Naive thymus-derived CD4-positive, alpha-beta T cell (primary cell): Measurements from ENCODE around the gene SPATA33. TPM values are rescaled to one million over a fixed set of nuclear protein-coding genes. Genes with fewer than 3 reads are reported as not detected.
A peak's percentile ranks its signal among the peaks of the same experiment; 100 is the strongest.

Experiments used
- ATAC-seq: fragments of 150-1000 bp; cut with Tn5 transposase; 2 replicates; pipeline ENCODE4 v1.10.0; 2021; ENCODE audit warnings: mild to moderate bottlenecking, moderate library complexity
- CTCF ChIA-PET: fragments of 350-600 bp; sonication (Branson Sonifier 250); formaldehyde crosslinking; loops from one replicate; lab custom pipeline; 2021; ENCODE audit warnings: antibody characterized with exemption; lab: Charles Lee
- POLR2A ChIA-PET: fragments of 350-600 bp; sonication (Branson Sonifier 250); formaldehyde crosslinking; loops from one replicate; lab custom pipeline; 2021; ENCODE audit warnings: antibody characterized with exemption, inconsistent platforms; lab: Charles Lee
- DNase-seq, 9 donors: peaks; one replicate each; pipeline versions ENCODE4 v3.0.0 to v3.0.0-alpha.2; 2020 to 2022; ENCODE audit warnings: mixed read lengths in 1 of 9
- H3K27ac ChIP-seq: one replicate; pipeline ENCODE4 v1.7.0; 2013; ENCODE audit warnings: mild to moderate bottlenecking, low read depth, low read length, moderate library complexity
- H3K27me3 ChIP-seq, 2 donors: one replicate each; pipeline ENCODE4 v1.7.0; 2013; ENCODE audit warnings: low read length in 2 of 2, mild to moderate bottlenecking in 2 of 2, moderate library complexity in 2 of 2; ENCODE audit not compliant: control insufficient read depth in 2 of 2, insufficient read depth in 2 of 2
- H3K36me3 ChIP-seq, 3 experiments: 1 replicate in 2 of 3; 2 replicates in 1 of 3; pipeline ENCODE4 v1.7.0; 2013; ENCODE audit warnings: low read length in 3 of 3, mild to moderate bottlenecking in 3 of 3, moderate library complexity in 1 of 3; ENCODE audit not compliant: insufficient read depth in 3 of 3, control insufficient read depth in 2 of 3
- H3K4me1 ChIP-seq, 2 donors: one replicate each; pipeline ENCODE4 v1.7.0; 2013; ENCODE audit warnings: low read length in 2 of 2, mild to moderate bottlenecking in 2 of 2, moderate library complexity in 1 of 2; ENCODE audit not compliant: control insufficient read depth in 2 of 2, insufficient read depth in 2 of 2
- H3K4me3 ChIP-seq: 2 replicates; pipeline ENCODE4 v1.7.0; 2013; ENCODE audit warnings: mild to moderate bottlenecking, low read length
- H3K9me3 ChIP-seq, 3 experiments: 1 replicate in 2 of 3; 2 replicates in 1 of 3; pipeline ENCODE4 v1.7.0; 2013; ENCODE audit warnings: low read length in 3 of 3; ENCODE audit not compliant: control insufficient read depth in 2 of 3
- H3K27ac Mint-ChIP-seq, 9 donors: one replicate each; pipeline ENCODE4 v1.8.0; 2020 to 2022; ENCODE audit warnings: mixed read lengths in 9 of 9, mild to moderate bottlenecking in 8 of 9, moderate library complexity in 5 of 9, inconsistent platforms in 2 of 9
- H3K27me3 Mint-ChIP-seq, 5 donors: one replicate each; pipeline ENCODE4 v1.8.0; 2021 to 2022; ENCODE audit warnings: mixed read lengths in 5 of 5, mild to moderate bottlenecking in 1 of 5
- H3K36me3 Mint-ChIP-seq, 5 donors: one replicate each; pipeline ENCODE4 v1.8.0; 2020 to 2022; ENCODE audit warnings: mixed read lengths in 5 of 5, mild to moderate bottlenecking in 3 of 5, inconsistent platforms in 1 of 5
- H3K4me1 Mint-ChIP-seq, 7 donors: one replicate each; pipeline ENCODE4 v1.8.0; 2020 to 2022; ENCODE audit warnings: mixed read lengths in 7 of 7, mild to moderate bottlenecking in 3 of 7, inconsistent platforms in 1 of 7
- H3K4me3 Mint-ChIP-seq, 10 donors: one replicate each; pipeline ENCODE4 v1.8.0; 2020 to 2022; ENCODE audit warnings: mild to moderate bottlenecking in 10 of 10, mixed read lengths in 10 of 10, moderate library complexity in 6 of 10, inconsistent platforms in 2 of 10
- H3K9me3 Mint-ChIP-seq, 11 donors: one replicate each; pipeline ENCODE4 v1.8.0; 2020 to 2022; ENCODE audit warnings: mixed read lengths in 11 of 11, mild to moderate bottlenecking in 4 of 11, inconsistent platforms in 1 of 11, moderate library complexity in 1 of 11
- intact Hi-C, 2 donors: fragments of 100-400 bp; cut with micrococcal nuclease; formaldehyde crosslinking; loops; one replicate each; pipeline ENCODE4 v1.15.1; 2023
- polyA plus RNA-seq, 2 donors: library from polyadenylated mRNA; unstranded; fragments of 300-500 nt; fragmentation: Illumina TruSeq; gene quantifications; one replicate each; pipeline ENCODE4 v1.2.3, GENCODE V29; 2021
- total RNA-seq, 6 experiments: library from RNA in 5 of 6; stranded (reverse) in 5 of 6; gene quantifications; 1 replicate in 5 of 6; 2 replicates in 1 of 6; pipeline ENCODE4 v1.2.3 and lab custom pipeline; 2021 to 2026

Gene SPATA33
- total and polyA plus RNA-seq, 7 experiments from 2014 or later = 2.4 to 17.0 (median 6.6) TPM

DNA sequence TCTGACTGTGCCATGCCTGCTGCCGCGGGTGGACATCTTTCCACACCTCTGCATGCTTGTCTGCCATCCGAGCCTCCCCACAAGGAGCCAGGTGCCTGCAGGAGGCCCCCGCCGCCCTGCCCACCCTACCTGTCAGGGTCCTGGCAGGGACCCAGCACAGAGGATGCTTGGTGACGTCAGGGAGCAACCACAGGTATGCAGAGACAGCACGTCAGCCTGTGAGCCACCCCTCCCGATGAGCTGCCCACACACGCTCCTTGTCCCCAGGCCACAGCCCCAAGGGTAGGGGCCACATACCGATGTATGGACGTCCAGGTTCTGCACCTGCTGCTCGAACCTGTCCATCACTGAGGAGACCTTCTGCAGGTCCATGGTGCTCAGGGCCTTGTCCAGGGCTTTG, 10.7 kb upstream of the SPATA33 start:
- H3K27me3 ChIP-seq = no peaks in the 10 kb centered on the region
- no peak for DNase-seq
- Mint-ChIP-seq H3K4me3 (no peak overlapping the region), H3K27ac (no peak overlapping the region), H3K9me3 (no peaks in the 10 kb centered on the region), H3K4me1 (no peaks in the 10 kb centered on the region), H3K36me3 (peaks cover 0 to 18% (median 0%) of the 10 kb centered on the region in 5 donors), H3K27me3 (no peaks in the 10 kb centered on the region)
- no peaks in the 10 kb centered on the region for H3K4me1 ChIP-seq
- H3K9me3 ChIP-seq = no peaks in the 10 kb centered on the region
- no peak overlapping the region for H3K27ac ChIP-seq
- H3K4me3 ChIP-seq = no peak overlapping the region
- intact Hi-C loops = no loop called here
- CTCF ChIA-PET = no interaction called here
- peaks cover 0 to 67% (median 21%) of the 10 kb centered on the region in 3 experiments for H3K36me3 ChIP-seq
- no peak for ATAC-seq
- POLR2A ChIA-PET = no interaction called here

DNA sequence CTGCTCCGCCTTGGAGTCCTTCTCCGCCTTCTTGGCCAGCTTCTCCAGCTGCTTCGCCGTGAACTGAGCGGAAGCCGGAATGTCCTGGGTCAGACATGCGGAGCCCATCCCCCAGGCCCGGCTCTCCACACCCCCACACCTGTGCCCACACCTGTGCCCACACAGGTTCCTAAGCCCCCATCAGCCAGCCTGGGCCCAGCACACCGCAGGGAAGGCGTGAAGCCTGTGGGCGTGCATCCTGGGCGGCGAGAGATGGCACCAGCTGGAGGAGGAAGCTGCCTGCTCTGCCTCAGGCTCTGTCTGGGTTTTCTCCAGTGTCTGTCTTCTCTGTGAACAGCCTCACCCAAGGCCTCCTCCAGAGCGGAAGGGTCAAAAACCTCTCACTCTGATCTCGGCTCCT, 6.1 kb upstream of the SPATA33 start:
- POLR2A ChIA-PET = no interaction called here

DNA sequence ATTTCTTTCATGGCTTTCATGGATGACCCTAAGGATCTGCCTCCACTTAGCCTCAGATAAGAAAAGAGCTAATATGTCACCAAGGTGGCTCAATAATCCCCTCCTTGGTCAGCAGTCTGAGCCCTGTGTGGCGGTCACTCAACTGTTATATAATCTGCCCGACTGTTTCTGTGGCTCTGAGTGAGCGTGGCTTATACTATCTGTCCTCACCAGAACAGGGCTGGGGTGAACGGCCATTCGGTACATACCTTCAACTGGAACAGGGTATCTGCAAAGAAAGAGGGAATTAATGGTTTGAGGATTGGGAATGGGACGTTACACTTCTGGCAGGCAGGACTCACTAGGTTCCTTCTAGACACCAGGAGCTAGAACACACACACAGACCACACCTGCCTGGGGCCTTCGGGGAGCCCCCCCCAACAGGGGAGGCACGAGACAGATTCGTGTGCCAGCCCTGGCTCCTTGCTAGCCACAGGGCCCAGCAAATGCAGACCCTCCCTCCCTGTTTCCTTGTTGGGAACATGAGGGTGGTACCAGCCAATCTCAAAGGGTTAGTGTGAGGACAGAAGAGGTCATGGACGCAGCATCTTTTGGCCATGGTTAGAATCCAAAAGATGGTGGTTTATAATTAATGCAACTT, 3.9 kb upstream of the SPATA33 start:
- peaks cover 16 to 36% (median 27%) of the 10 kb centered on the region in 7 donors for H3K4me1 Mint-ChIP-seq
- peak overlapping the region in 5 of 9 donors; percentile 34 to 56 (median 39) for H3K27ac Mint-ChIP-seq
- peak overlapping the region in 5 of 10 donors; percentile 14 to 63 (median 35) for H3K4me3 Mint-ChIP-seq
- intact Hi-C loops = no loop called here
- Histone ChIP-seq H3K27me3 (no peaks in the 10 kb centered on the region), H3K4me1 (peaks cover 6 to 16% of the 10 kb centered on the region in 2 donors), H3K9me3 (no peaks in the 10 kb centered on the region), H3K27ac (no peak overlapping the region), H3K4me3 (no peak overlapping the region), H3K36me3 (peaks cover 0 to 34% (median 0%) of the 10 kb centered on the region in 3 experiments)
- POLR2A ChIA-PET = no interaction called here
- CTCF ChIA-PET = no interaction called here
- no peaks in the 10 kb centered on the region for H3K9me3 Mint-ChIP-seq
- DNase-seq = no peak
- peaks cover 0 to 13% (median 0%) of the 10 kb centered on the region in 5 donors for H3K36me3 Mint-ChIP-seq
- no peak for ATAC-seq
- no peaks in the 10 kb centered on the region for H3K27me3 Mint-ChIP-seq

More for the DNA sequence above, 6.1 kb upstream of the SPATA33 start:
- H3K36me3 ChIP-seq = peaks cover 0 to 41% (median 6%) of the 10 kb centered on the region in 3 experiments
- H3K9me3 ChIP-seq = no peaks in the 10 kb centered on the region
- CTCF ChIA-PET = no interaction called here
- ATAC-seq (no peak), DNase-seq (no peak)
- no peak overlapping the region for H3K27ac Mint-ChIP-seq
- H3K27me3 Mint-ChIP-seq = no peaks in the 10 kb centered on the region
- H3K4me1 ChIP-seq = peaks cover 2 to 3% of the 10 kb centered on the region in 2 donors
- H3K36me3 Mint-ChIP-seq = peaks cover 0 to 17% (median 0%) of the 10 kb centered on the region in 5 donors
- no peaks in the 10 kb centered on the region for H3K27me3 ChIP-seq
- no peaks in the 10 kb centered on the region for H3K9me3 Mint-ChIP-seq
- H3K27ac ChIP-seq = no peak overlapping the region
- no peak overlapping the region for H3K4me3 Mint-ChIP-seq
- intact Hi-C loops = no loop called here
- H3K4me1 Mint-ChIP-seq = peaks cover 7 to 26% (median 19%) of the 10 kb centered on the region in 7 donors
- no peak overlapping the region for H3K4me3 ChIP-seq

DNA sequence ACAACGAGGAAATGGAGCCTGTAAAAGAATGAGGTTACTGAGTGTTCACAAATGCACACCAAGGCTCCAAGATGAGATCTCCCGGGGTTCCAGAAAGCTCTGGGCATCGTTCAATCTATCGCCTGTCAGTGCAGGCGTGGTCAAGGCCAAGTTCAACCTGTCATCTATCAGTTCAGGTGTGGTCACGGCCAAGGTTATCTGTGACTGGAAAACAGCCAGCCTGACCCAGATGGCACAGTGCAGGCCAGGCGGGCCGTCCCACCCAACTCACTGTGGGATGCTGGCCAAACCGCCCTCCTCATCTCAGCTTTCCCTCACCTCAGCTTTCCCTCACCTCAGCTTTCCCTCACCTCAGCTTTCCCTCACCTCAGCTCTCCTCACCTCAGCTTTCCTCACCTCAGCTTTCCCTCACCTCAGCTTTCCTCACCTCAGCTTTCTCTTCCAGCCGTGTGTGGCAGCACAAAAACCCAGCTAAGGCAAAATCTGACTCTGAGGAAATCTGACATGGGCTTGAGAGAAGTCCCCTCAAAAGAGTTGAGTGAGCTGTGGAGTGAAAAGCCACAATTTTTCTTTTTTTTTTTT, 2.5 kb upstream of the SPATA33 start:
- CTCF ChIA-PET = interaction anchor here (0.6 kb wide), 1 partner anchor 68 kb away, joined by 4 read pairs; no protein-coding TSS in a partner anchor
- POLR2A ChIA-PET = interaction anchor here (0.6 kb wide), 1 partner anchor 23 kb away, joined by 3 read pairs; no protein-coding TSS in a partner anchor
- H3K36me3 Mint-ChIP-seq = peaks cover 0 to 7% (median 0%) of the 10 kb centered on the region in 5 donors
- ATAC-seq = no peak
- peak overlapping the region in 8 of 10 donors; percentile 25 to 92 (median 76) for H3K4me3 Mint-ChIP-seq
- Histone ChIP-seq H3K4me3 (no peak overlapping the region), H3K36me3 (peaks cover 0 to 23% (median 0%) of the 10 kb centered on the region in 3 experiments), H3K27me3 (no peaks in the 10 kb centered on the region), H3K9me3 (no peaks in the 10 kb centered on the region), H3K27ac (no peak overlapping the region), H3K4me1 (peaks cover 6 to 16% of the 10 kb centered on the region in 2 donors)
- H3K4me1 Mint-ChIP-seq = peaks cover 17 to 40% (median 32%) of the 10 kb centered on the region in 7 donors
- DNase-seq = no peak
- no peaks in the 10 kb centered on the region for H3K9me3 Mint-ChIP-seq
- peak overlapping the region in 7 of 9 donors; percentile 5 to 85 (median 69) for H3K27ac Mint-ChIP-seq
- no peaks in the 10 kb centered on the region for H3K27me3 Mint-ChIP-seq
- intact Hi-C loops = loop anchor here (5.0 kb wide), 2 partner anchors 148 to 408 kb away; partner anchors contain the start of gene SPG7 (in 1 of the 2)

DNA sequence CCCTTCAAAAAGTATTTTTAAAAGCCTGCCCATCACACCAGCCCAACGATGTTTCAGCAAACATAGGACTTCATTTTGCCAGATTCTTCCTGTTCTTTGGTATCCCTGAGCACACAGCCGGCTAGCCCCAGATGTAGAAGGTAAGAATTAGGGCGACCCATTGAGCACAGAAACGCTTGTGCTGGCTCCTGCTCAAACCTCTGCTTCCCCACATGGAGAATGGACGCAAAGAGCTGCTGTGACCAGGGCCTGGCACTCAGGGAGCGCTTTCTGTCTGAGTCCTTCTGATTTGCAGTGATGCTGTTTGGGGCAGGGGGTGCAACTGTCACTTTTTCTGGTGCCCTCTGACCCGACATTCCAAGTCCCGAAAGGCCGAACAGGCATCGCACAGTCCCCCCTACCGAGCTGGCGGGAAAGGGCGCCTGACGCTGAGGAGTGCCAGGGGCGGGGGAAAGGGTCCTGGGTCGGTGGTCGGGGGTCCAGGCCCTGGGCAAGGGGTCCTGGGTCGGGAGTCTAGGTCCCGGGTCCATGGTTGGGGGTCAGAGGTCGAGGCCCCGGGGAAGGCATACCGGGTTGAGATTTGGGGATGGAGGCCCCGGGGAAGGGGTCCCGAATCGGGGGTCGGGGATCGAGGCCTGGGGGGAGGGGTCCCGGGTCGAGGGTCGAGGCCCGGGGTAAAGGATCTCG, 1.1 kb upstream of the SPATA33 start:
- Mint-ChIP-seq H3K9me3 (no peaks in the 10 kb centered on the region), H3K27me3 (no peaks in the 10 kb centered on the region), H3K4me3 (peak overlapping the region; percentile 75 to 93 (median 81)), H3K27ac (peak overlapping the region; percentile 67 to 89 (median 85)), H3K36me3 (peaks cover 5 to 17% (median 8%) of the 10 kb centered on the region in 5 donors), H3K4me1 (peaks cover 17 to 44% (median 36%) of the 10 kb centered on the region in 7 donors)
- peak overlapping the region; percentile 85 for H3K27ac ChIP-seq
- ChIA-PET CTCF (no interaction called here), POLR2A (interaction anchor here (0.7 to 2.7 kb wide), 2 partner anchors 44 to 1700 kb away, joined by 3 to 13 read pairs; partner anchors contain the start of gene SPATA2L)
- H3K4me1 ChIP-seq = peaks cover 6 to 16% of the 10 kb centered on the region in 2 donors
- peaks cover 0 to 10% (median 0%) of the 10 kb centered on the region in 3 experiments for H3K36me3 ChIP-seq
- DNase-seq = no peak
- no peaks in the 10 kb centered on the region for H3K9me3 ChIP-seq
- intact Hi-C loops = loop anchor here (1.0 to 5.0 kb wide), 6 partner anchors 30 to 409 kb away; partner anchors contain the start of genes CDK10 (in 1 of the 2), SPG7 (in 1 of the 2) and TCF25 (in 1 of the 2)
- no peak for ATAC-seq
- no peaks in the 10 kb centered on the region for H3K27me3 ChIP-seq
- H3K4me3 ChIP-seq = peak overlapping the region; percentile 88

DNA sequence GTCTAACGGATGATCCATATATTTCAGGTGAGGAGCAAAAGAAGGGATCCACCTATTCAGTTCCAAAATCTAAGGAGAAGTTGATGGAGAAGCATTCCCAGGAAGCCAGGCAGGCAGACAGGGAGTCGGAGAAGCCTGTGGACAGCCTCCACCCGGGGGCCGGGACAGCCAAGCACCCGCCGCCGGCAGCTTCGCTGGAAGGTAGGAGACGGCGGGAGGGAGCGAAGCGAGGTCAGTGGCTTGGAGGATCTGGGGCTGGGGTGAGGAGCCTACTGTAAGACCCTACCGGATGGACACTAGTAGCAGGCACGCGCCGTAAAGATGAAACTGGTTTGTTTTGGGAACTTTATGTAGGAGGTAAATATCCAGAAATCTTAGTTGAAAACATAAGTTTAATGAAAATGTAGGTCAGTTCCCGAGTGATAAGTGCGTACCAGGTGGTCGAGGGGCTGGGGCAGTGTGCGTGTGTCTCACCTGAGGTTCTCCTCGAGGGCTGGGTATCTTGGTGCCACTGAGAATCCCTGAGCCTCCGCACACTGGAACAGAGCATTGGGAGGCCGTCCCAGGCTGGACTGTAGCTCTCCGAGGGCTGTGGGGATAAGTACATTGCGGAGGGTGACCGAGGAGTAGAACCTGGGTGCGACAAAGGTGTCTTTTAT, 714 bp downstream of the SPATA33 start:
- ChIA-PET POLR2A (interaction anchor here (1.3 to 2.7 kb wide), 3 partner anchors 29 to 418 kb away, joined by 3 to 13 read pairs (median 3); partner anchors contain the start of genes CDK10 and SPATA2L), CTCF (no interaction called here)
- no peaks in the 10 kb centered on the region for H3K9me3 Mint-ChIP-seq
- H3K27ac Mint-ChIP-seq = peak overlapping the region; percentile 64 to 85 (median 81)
- peaks cover 6 to 16% of the 10 kb centered on the region in 2 donors for H3K4me1 ChIP-seq
- peak overlapping the region; percentile 85 for H3K27ac ChIP-seq
- no peaks in the 10 kb centered on the region for H3K27me3 ChIP-seq
- peaks cover 7 to 23% (median 10%) of the 10 kb centered on the region in 5 donors for H3K36me3 Mint-ChIP-seq
- H3K4me3 ChIP-seq = peak overlapping the region; percentile 88
- H3K27me3 Mint-ChIP-seq = no peaks in the 10 kb centered on the region
- peaks cover 0 to 5% (median 0%) of the 10 kb centered on the region in 3 experiments for H3K36me3 ChIP-seq
- H3K4me3 Mint-ChIP-seq = peak overlapping the region; percentile 82 to 93 (median 86)
- ATAC-seq (no peak), DNase-seq (peak in 1 of 9 donors; percentile 41)
- peaks cover 17 to 44% (median 36%) of the 10 kb centered on the region in 7 donors for H3K4me1 Mint-ChIP-seq
- no peaks in the 10 kb centered on the region for H3K9me3 ChIP-seq
- intact Hi-C loops = loop anchor here (1.0 to 5.0 kb wide), 6 partner anchors 28 to 411 kb away; partner anchors contain the start of genes RPL13 (in 2 of the 2), CDK10 (in 1 of the 2) and SPG7 (in 1 of the 2)
